ENCODE results near the gene SP3. TPM values are rescaled to one million over a fixed set of nuclear protein-coding genes. Genes with fewer than 3 reads are reported as not detected.

Gene SP3
- total and polyA plus RNA-seq, 2 of the 8 experiments (the other 6 are each of a cell fraction or from before 2014, with no cell fraction given): 31.0 to 92.1 TPM

DNA sequence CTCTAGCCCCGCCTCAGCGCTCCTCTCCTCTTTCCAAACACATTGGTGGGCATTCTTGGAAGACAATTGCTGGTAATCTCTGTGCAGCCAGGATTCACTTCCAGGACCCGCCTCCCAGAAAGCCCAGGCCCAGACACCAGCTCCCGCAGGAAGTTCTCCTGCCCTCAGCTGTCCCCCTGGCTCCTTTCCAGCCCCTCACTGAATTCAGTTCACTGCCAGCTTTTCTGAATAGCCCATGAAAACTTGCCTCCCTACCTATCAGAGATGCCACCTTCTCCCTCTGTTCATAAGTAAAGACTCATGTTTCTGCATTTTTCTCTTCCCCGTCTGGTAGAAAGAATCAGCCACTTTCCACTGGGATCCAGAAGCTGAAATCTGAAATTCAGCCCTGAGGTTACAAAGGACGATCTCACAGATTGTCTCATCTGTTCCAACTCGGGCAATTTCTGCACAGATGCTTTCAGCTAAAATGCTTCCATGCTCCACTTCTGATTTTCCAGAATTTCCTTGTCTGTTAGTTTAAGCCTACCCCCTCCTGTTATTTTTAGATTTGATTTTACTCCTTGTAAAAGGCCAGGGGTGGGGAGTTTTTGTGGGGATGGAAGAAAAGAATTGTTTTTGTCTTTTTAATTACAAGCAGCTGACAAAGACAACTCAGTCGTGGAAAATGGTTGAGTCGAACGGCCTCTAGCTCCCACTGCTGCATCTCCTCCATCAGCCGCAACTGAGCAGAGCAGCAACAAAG, 98.1 kb downstream of the SP3 start:
- Histone ChIP-seq H3K36me3 (ENCODE audit: control insufficient read depth in 2 of 4, insufficient read depth in 4 of 4, low read length in 3 of 4) (no peaks in the 10 kb centered on the region), H2BK20ac (ENCODE audit: low read length) (no peak overlapping the region), H4K20me1 (replicated peaks in 1 of 2; ENCODE audit: control insufficient read depth in 1 of 2, insufficient read depth in 2 of 2, low read length in 2 of 2) (no peaks in the 10 kb centered on the region), H4K5ac (ENCODE audit: insufficient read length, low read depth, low read length) (no peak overlapping the region), H4K8ac (ENCODE audit: extremely low read depth, insufficient read depth, low read length) (peak overlapping the region; percentile 66; the same call in 1 of the 2 replicates), H3K4ac (replicated peaks; ENCODE audit: insufficient read length, low read depth, low read length) (no peak overlapping the region), H2BK5ac (ENCODE audit: low read depth, low read length) (no peak overlapping the region), H3K18ac (ENCODE audit: extremely low read depth, low read length) (no peak overlapping the region), H3K9me3 (ENCODE audit: insufficient read depth in 2 of 2, low read depth in 1 of 2, low read length in 1 of 2) (no peaks in the 10 kb centered on the region), H2BK12ac (ENCODE audit: low read depth, low read length) (no peak overlapping the region), H2AK5ac (ENCODE audit: low read depth, low read length) (no peak overlapping the region), H3K79me1 (ENCODE audit: low read depth, low read length) (no peaks in the 10 kb centered on the region), H3K27me3 (replicated peaks in 1 of 4; ENCODE audit: control insufficient read depth in 3 of 4, extremely low read depth in 1 of 4, insufficient read depth in 3 of 4, low read length in 3 of 4) (peaks cover 0 to 2% (median 0%) of the 10 kb centered on the region in 4 experiments; a peak in 1 of 7 replicates), H3K4me3 (ENCODE audit: extremely low read depth in 1 of 4, insufficient read depth in 2 of 4, low read depth in 3 of 4, low read length in 4 of 4) (no peak overlapping the region), H3K9ac (replicated peaks in 1 of 4; ENCODE audit: extremely low read depth in 1 of 4, low read depth in 3 of 4, low read length in 3 of 4) (no peak overlapping the region), H3K4me2 (ENCODE audit: insufficient read depth in 1 of 2, low read depth in 2 of 2, low read length in 2 of 2) (no peak overlapping the region), H3K4me1 (replicated peaks in 1 of 4; ENCODE audit: control insufficient read depth in 3 of 4, insufficient read depth in 4 of 4, low read length in 3 of 4) (no peaks in the 10 kb centered on the region), H4K91ac (replicated peaks; ENCODE audit: insufficient read length, low read length) (no peak overlapping the region), H3K27ac (ENCODE audit: low read depth, low read length) (no peak overlapping the region), H2BK15ac (ENCODE audit: low read length) (0 out of 2 replicates have a peak overlapping the region, but pooled peaks have one; percentile 22), H3K23me2 (ENCODE audit: low read depth, low read length) (no peaks in the 10 kb centered on the region), H3K14ac (ENCODE audit: insufficient read length) (no peak overlapping the region), H2BK120ac (replicated peaks; ENCODE audit: low read depth, low read length) (no peak overlapping the region), H2AFZ (ENCODE audit: low read length) (0 out of 2 replicates have a peak overlapping the region, but pooled peaks have one; percentile 35), H3K79me2 (ENCODE audit: control insufficient read depth in 1 of 2, insufficient read depth in 2 of 2, low read length in 2 of 2) (no peaks in the 10 kb centered on the region), H3K23ac (ENCODE audit: insufficient read length) (no peak overlapping the region), H3K56ac (replicated peaks; ENCODE audit: insufficient read length, low read depth, low read length) (no peak overlapping the region)
- ChIA-PET POLR2A (ENCODE audit: partially characterized antibody) (no interaction called here), CTCF (ENCODE audit: partially characterized antibody) (interaction anchor here (0.9 to 2.0 kb wide), 5 partner anchors 9 to 174 kb away, joined by 3 to 6 read pairs (median 3); no protein-coding TSS in a partner anchor)
- 87% methylated on average over 11 of the region's 11 CpGs; no CpG with 5 or more reads in 1 of the 2 experiments for WGBS, 2 experiments (ENCODE audit: extremely low coverage in 1 of 2, insufficient coverage in 1 of 2, insufficient read length in 1 of 2, insufficient replicate concordance in 2 of 2, low coverage in 1 of 2, low lambda C conversion rate in 2 of 2, missing lambda C conversion rate in 1 of 2)
- no peak for FAIRE-seq
- DNase-seq (ENCODE audit: low read depth in 1 of 2, low spot score in 2 of 2): no peak
- no peak for TF ChIP-seq E2F6 (IDR thresholded peaks at IDR 0.05)
- TF ChIP-seq, protein P1, sequence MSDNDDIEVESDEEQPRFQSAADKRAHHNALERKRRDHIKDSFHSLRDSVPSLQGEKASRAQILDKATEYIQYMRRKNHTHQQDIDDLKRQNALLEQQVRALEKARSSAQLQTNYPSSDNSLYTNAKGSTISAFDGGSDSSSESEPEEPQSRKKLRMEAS (IDR thresholded peaks at IDR 0.05): no peak
- TF ChIP-seq ZNF274 (IDR thresholded peaks at IDR 0.05; ENCODE audit: borderline replicate concordance, extremely low read depth, low read length): no peak
- TF ChIP-seq KDM1A (IDR thresholded peaks at IDR 0.05; ENCODE audit: borderline replicate concordance, low read length): no peak
- no peak for TF ChIP-seq EGR1 (IDR thresholded peaks at IDR 0.05; ENCODE audit: borderline replicate concordance, low read depth, low read length)
- no peak for TF ChIP-seq SIRT6 (IDR thresholded peaks at IDR 0.05; ENCODE audit: low read length)
- no peak for TF ChIP-seq TAF1 (IDR thresholded peaks at IDR 0.05; ENCODE audit: low read depth, low read length)
- no peak for TF ChIP-seq RXRA (IDR thresholded peaks at IDR 0.05; ENCODE audit: insufficient read depth, low read depth, low read length)
- no peak for TF ChIP-seq FOSL1 (IDR thresholded peaks at IDR 0.05; ENCODE audit: insufficient read depth, low read depth, low read length)
- TF ChIP-seq TAF7 (optimal IDR thresholded peaks at IDR 0.05; ENCODE audit: borderline replicate concordance, low read depth, low read length): no peak
- no peak for TF ChIP-seq PHF8 (conservative IDR thresholded peaks at IDR 0.05; ENCODE audit: low read depth, low read length)
- TF ChIP-seq BACH1 (IDR thresholded peaks at IDR 0.05; ENCODE audit: low read length): no peak

Measured in H1 (cell line).